GM12891 (cell line): ENCODE data around the gene ENGASE.
A peak's percentile ranks its signal among the peaks of the same experiment; 100 is the strongest.

ENCODE experiments used
- DNase-seq: peaks from one replicate; pipeline ENCODE4 v3.0.0; 2011; ENCODE audit warnings: low spot score; ENCODE audit not compliant: insufficient read length
- FAIRE-seq: peaks from 2 replicates; lab custom pipeline; 2011; peaks lifted over from hg19 to GRCh38; lab: Jason Lieb, UNC
- PAX5 ChIP-seq: IDR thresholded peaks from 2 replicates; pipeline ENCODE4 v1.6.1; 2011; ENCODE audit warnings: low read length, moderate library complexity, mild to moderate bottlenecking; ENCODE audit not compliant: insufficient read depth, severe bottlenecking
- POLR2A ChIP-seq: IDR thresholded peaks from 2 replicates; pipeline ENCODE4 v1.6.1; 2011; ENCODE audit warnings: low read depth, low read length, control low read depth
- POLR2AphosphoS5 ChIP-seq: IDR thresholded peaks from 2 replicates; pipeline ENCODE4 v1.6.1; 2011; ENCODE audit warnings: low read depth, low read length, control low read depth
- POU2F2 ChIP-seq: IDR thresholded peaks from 2 replicates; pipeline ENCODE4 v1.6.1; 2011; ENCODE audit warnings: low read depth, mild to moderate bottlenecking, control low read depth, low read length, moderate library complexity
- SPI1 ChIP-seq: IDR thresholded peaks from 2 replicates; pipeline ENCODE4 v1.6.1; 2011; ENCODE audit warnings: low read depth, low read length, control low read depth
- TAF1 ChIP-seq: IDR thresholded peaks from 2 replicates; pipeline ENCODE4 v1.6.1; 2011; ENCODE audit warnings: low read depth, low read length, control low read depth

ENGASE gene

GRCh38 chr17:79031996-79032875 lies 42.4 kb upstream of the ENGASE start:
- FAIRE-seq (no peak), DNase-seq (no peak)
- TF ChIP-seq PAX5 (no peak), POLR2AphosphoS5 (no peak), TAF1 (no peak), SPI1 (no peak), POLR2A (no peak), POU2F2 (no peak)

- DNase-seq (no peak), FAIRE-seq (no peak)
- TF ChIP-seq POLR2AphosphoS5, result no peak
- TF ChIP-seq POU2F2, result no peak
Observed at GRCh38 chr17:79033046-79033616, 41.5 kb upstream of the ENGASE start.

- FAIRE-seq, result no peak
- TF ChIP-seq SPI1, result no peak
- no peak for TF ChIP-seq POLR2A
- no peak for TF ChIP-seq PAX5
- no peak for TF ChIP-seq POU2F2
- TF ChIP-seq TAF1, result no peak
- no peak for TF ChIP-seq POLR2AphosphoS5
- no peak for DNase-seq
Observed at GRCh38 chr17:79033741-79034501, 40.7 kb upstream of the ENGASE start.

DNA sequence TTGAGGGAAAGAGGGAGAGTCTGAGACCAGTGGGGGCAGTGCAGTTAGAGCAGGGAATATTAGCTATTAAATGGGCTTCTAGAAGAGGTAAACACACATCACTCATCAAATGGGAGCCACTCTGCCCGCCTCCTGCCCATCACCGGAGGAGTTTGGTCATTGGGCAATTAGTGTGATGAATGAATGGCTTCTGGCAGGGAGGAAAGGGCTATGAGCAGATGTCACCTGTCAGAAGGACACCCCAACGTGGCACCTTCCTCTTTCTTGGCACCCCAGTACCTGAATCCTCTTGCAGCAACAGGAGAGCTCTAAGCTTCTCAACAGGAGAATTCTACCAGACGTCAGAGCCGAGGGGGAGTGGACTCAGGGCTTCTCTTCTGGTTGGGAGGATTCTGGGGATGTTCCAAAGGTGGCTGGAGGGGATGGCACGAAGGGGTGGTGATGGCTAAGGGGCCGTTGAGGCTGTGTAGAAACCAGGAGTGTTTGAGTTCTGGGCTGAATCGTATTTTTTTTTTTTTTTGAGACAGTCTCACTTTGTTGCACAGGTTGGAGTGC lies 39.6 kb upstream of the ENGASE start:
- DNase-seq (no peak), FAIRE-seq (no peak)
- TF ChIP-seq POU2F2 (no peak), TAF1 (no peak), SPI1 (no peak)

DNA sequence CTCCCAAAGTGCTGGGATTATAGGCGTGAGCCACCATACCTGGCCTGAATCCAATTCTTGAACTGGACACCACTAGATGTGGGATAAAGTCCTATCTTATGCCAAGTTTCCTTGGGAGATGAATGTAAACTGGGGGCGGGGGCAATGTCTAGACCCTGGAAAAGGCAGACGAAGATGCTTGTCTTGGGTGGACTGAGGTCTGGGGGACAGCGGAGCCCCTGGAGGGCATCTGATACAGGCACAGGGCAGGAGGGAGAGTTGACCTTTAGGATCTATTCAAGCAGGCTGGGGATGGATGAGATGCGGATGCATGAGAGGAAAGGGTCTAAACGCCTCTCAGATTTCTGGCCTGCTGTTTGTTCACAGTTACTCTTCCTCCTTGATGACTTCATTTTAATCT lies 38.9 kb upstream of the ENGASE start:
- no peak for FAIRE-seq
- no peak for DNase-seq
- TF ChIP-seq TAF1, result no peak
- TF ChIP-seq POU2F2, result no peak
- TF ChIP-seq PAX5, result no peak
- no peak for TF ChIP-seq POLR2A
- no peak for TF ChIP-seq POLR2AphosphoS5
- TF ChIP-seq SPI1, result no peak

DNA sequence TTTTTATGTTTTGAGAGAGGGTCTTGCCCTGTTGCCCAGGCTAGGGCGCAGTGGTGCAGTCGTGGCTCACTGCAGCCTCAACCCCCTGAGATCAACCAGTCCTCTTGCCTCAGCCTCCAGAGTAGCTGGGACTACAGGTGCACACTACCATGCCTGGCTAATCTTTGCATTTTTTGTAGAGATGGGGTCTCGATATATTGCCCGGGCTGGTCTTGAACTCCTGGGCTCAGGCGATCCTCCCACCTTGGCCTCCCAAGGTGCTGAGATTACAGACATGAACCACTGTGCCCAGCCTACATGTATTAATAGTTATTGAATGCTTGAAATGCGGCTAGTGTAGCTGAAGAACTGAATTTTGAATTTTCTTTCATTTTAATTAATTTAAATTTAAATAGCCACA lies 38.4 kb upstream of the ENGASE start:
- no peak for TF ChIP-seq PAX5
- no peak for TF ChIP-seq POLR2A
- TF ChIP-seq POLR2AphosphoS5, result no peak
- TF ChIP-seq POU2F2, result no peak
- no peak for TF ChIP-seq TAF1
- no peak for TF ChIP-seq SPI1
- no peak for FAIRE-seq
- DNase-seq, result no peak

DNA sequence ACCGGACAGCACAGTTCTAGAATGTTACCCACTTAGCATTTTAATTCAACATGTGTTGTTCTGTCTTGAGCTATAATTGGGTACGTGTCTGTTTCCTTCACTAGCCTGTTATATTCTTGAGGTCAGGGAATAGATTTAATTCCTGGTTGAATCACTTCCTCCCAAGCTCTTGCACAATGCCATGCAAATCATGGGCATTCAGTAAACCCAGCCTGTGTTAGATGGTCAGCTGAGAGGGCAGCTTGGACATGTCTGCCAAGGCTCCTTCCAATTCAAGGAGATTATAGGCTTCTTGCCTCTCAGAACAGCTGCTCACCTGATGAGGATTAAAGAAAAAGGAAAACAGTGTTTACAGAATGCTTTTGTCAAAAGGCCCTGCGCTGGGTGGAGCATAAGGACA lies 38.0 kb upstream of the ENGASE start:
- DNase-seq (no peak), FAIRE-seq (no peak)
- TF ChIP-seq POLR2A (no peak), POLR2AphosphoS5 (no peak), TAF1 (no peak), POU2F2 (no peak), SPI1 (no peak)

- DNase-seq (no peak), FAIRE-seq (no peak)
- TF ChIP-seq SPI1 (no peak), TAF1 (no peak), POU2F2 (no peak), POLR2A (no peak), POLR2AphosphoS5 (no peak), PAX5 (no peak)
Observed at GRCh38 chr17:79038545-79039135, 36.0 kb upstream of the ENGASE start.

DNA sequence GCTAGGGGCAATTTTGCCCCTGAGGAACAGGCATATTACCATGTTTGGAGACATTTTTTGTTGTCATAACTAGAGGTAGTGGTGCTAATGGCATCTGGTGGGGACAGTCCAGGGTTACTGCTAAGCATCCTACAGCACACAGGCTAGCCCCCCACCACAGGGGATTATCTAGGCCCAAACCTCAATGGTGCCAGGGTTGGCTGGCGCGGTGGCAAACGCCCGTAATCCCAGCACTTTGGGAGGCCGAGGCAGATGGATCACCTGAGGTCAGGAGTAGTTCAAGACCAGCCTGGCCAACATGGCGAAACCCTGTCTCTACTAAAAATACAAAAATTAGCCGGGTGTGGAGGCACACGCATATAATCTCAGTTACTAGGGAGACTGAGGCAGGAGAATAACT lies 35.5 kb upstream of the ENGASE start:
- DNase-seq (no peak), FAIRE-seq (peak; percentile 5)
- no peak for TF ChIP-seq POLR2AphosphoS5
